Mesenchymal stem cell (in vitro differentiated cells and primary cell): ENCODE measurements around the gene DTD1.
A peak's percentile ranks its signal among the peaks of the same experiment; 100 is the strongest.

Experiments used
- DNase-seq: peaks from one replicate; pipeline ENCODE4 v3.0.0-alpha.2; 2013
- H2AFZ ChIP-seq: one replicate; pipeline ENCODE4 v1.6.1; 2013; ENCODE audit warnings: low read depth, mild to moderate bottlenecking, control low read depth, inconsistent platforms, low read length, moderate library complexity
- H2AK5ac ChIP-seq: 2 replicates; pipeline ENCODE4 v1.6.1; 2013; ENCODE audit warnings: low read length, moderate library complexity, mild to moderate bottlenecking, inconsistent platforms; ENCODE audit not compliant: severe bottlenecking
- H2BK120ac ChIP-seq: one replicate; pipeline ENCODE4 v1.6.1; 2013; ENCODE audit warnings: low read depth, mild to moderate bottlenecking, inconsistent platforms, low read length, moderate library complexity
- H2BK12ac ChIP-seq, 2 experiments: one replicate each; pipeline ENCODE4 v1.6.1; 2013; ENCODE audit warnings: inconsistent platforms in 2 of 2, low read length in 2 of 2, mild to moderate bottlenecking in 2 of 2, moderate library complexity in 2 of 2, control low read depth in 1 of 2
- H2BK15ac ChIP-seq: one replicate; pipeline ENCODE4 v1.6.1; 2013; ENCODE audit warnings: mild to moderate bottlenecking, low read depth, inconsistent platforms; ENCODE audit not compliant: poor library complexity, severe bottlenecking
- H2BK5ac ChIP-seq: 2 replicates; pipeline ENCODE4 v1.6.1; 2013; ENCODE audit warnings: low read depth, mild to moderate bottlenecking, low read length, control low read depth, inconsistent platforms; ENCODE audit not compliant: poor library complexity, severe bottlenecking
- H3K14ac ChIP-seq, 2 experiments: one replicate each; pipeline ENCODE4 v1.6.1; 2013; ENCODE audit warnings: inconsistent platforms in 2 of 2, low read length in 2 of 2, control low read depth in 1 of 2, mild to moderate bottlenecking in 1 of 2, moderate library complexity in 1 of 2
- H3K18ac ChIP-seq, 2 experiments: one replicate each; pipeline ENCODE4 v1.6.1; 2013; ENCODE audit warnings: inconsistent platforms in 2 of 2, low read length in 2 of 2, control low read depth in 1 of 2, low read depth in 1 of 2, mild to moderate bottlenecking in 1 of 2
- H3K23ac ChIP-seq, 2 experiments: one replicate each; pipeline ENCODE4 v1.6.1; 2013; ENCODE audit warnings: inconsistent platforms in 2 of 2, low read length in 2 of 2, mild to moderate bottlenecking in 2 of 2, moderate library complexity in 2 of 2, control low read depth in 1 of 2
- H3K27ac ChIP-seq: 2 replicates; pipeline ENCODE4 v1.5.1; 2013; ENCODE audit warnings: mild to moderate bottlenecking, moderate library complexity, low read length, control low read depth, inconsistent platforms; ENCODE audit not compliant: poor library complexity, severe bottlenecking
- H3K27me3 ChIP-seq, 2 experiments: 2 replicates each; pipeline versions ENCODE4 v1.6.1 to v1.7.0; 2013; ENCODE audit warnings: low read length in 2 of 2, mild to moderate bottlenecking in 2 of 2, moderate library complexity in 2 of 2, control low read depth in 1 of 2, inconsistent platforms in 1 of 2; ENCODE audit not compliant: control insufficient read depth in 1 of 2, insufficient read depth in 1 of 2
- H3K36me3 ChIP-seq, 2 experiments: 2 replicates each; pipeline versions ENCODE4 v1.6.1 to v1.7.0; 2013; ENCODE audit warnings: low read length in 2 of 2, control low read depth in 1 of 2, inconsistent platforms in 1 of 2, low read depth in 1 of 2, mild to moderate bottlenecking in 1 of 2; ENCODE audit not compliant: insufficient read depth in 2 of 2, control insufficient read depth in 1 of 2
- H3K4ac ChIP-seq, 2 experiments: one replicate each; pipeline ENCODE4 v1.6.1; 2013; ENCODE audit warnings: inconsistent platforms in 2 of 2, low read length in 2 of 2, mild to moderate bottlenecking in 2 of 2, moderate library complexity in 2 of 2, control low read depth in 1 of 2, low read depth in 1 of 2
- H3K4me1 ChIP-seq: 2 replicates; pipeline ENCODE4 v1.6.1; 2013; ENCODE audit warnings: low read depth, low read length, control low read depth; ENCODE audit not compliant: control insufficient read depth, insufficient read depth
- H3K4me2 ChIP-seq: 2 replicates; pipeline ENCODE4 v1.6.1; 2013; ENCODE audit warnings: low read length, mild to moderate bottlenecking, inconsistent platforms; ENCODE audit not compliant: poor library complexity, severe bottlenecking
- H3K4me3 ChIP-seq, 2 experiments: 2 replicates each; pipeline versions ENCODE4 v1.5.1 to v1.7.0; 2013; ENCODE audit warnings: low read length in 2 of 2, mild to moderate bottlenecking in 2 of 2, control low read depth in 1 of 2, low read depth in 1 of 2; ENCODE audit not compliant: insufficient read depth in 1 of 2
- H3K79me1 ChIP-seq: replicated peaks from 2 replicates; pipeline ENCODE4 v1.6.1; 2013; ENCODE audit warnings: mild to moderate bottlenecking, control low read depth, low read length, inconsistent platforms; ENCODE audit not compliant: poor library complexity, severe bottlenecking
- H3K9ac ChIP-seq: 2 replicates; pipeline ENCODE4 v1.7.0; 2013; ENCODE audit warnings: mild to moderate bottlenecking, low read length, moderate library complexity
- H3K9me3 ChIP-seq: 2 replicates; pipeline ENCODE4 v1.7.0; 2013; ENCODE audit warnings: mild to moderate bottlenecking, low read length; ENCODE audit not compliant: control insufficient read depth
- H4K8ac ChIP-seq: one replicate; pipeline ENCODE4 v1.6.1; 2013; ENCODE audit warnings: inconsistent platforms, mild to moderate bottlenecking, low read length, moderate library complexity
- H4K91ac ChIP-seq: one replicate; pipeline ENCODE4 v1.6.1; 2013; ENCODE audit warnings: mild to moderate bottlenecking, low read length, inconsistent platforms
- WGBS: methylation state at CpG from one replicate; pipeline ENCODE4 v1.1.7; 2013; ENCODE audit warnings: mixed read lengths; 5-methylcytosine and 5-hydroxymethylcytosine counted together

The DTD1 gene

GRCh38 chr20:18695175-18695574 lies 107.3 kb downstream of the DTD1 start:
- WGBS = 85% methylated on average over 2 of the region's 5 CpGs
- DNase-seq = no peak
- Histone ChIP-seq H3K18ac (no peak overlapping the region), H2AK5ac (no peak overlapping the region), H3K36me3 (no peaks in the 10 kb centered on the region), H2BK12ac (no peak overlapping the region), H3K9me3 (no peaks in the 10 kb centered on the region), H3K9ac (no peak overlapping the region), H3K4me2 (no peak overlapping the region), H4K8ac (no peak overlapping the region), H2AFZ (no peak overlapping the region), H3K4me3 (no peak overlapping the region), H3K79me1 (peaks cover 5% of the 10 kb centered on the region), H4K91ac (no peak overlapping the region), H2BK15ac (no peak overlapping the region), H3K4ac (no peak overlapping the region), H3K27me3 (no peaks in the 10 kb centered on the region), H2BK5ac (no peak overlapping the region), H2BK120ac (no peak overlapping the region), H3K23ac (no peak overlapping the region), H3K14ac (no peak overlapping the region), H3K4me1 (no peaks in the 10 kb centered on the region), H3K27ac (no peak overlapping the region)

- DNase-seq = no peak
- H3K27ac ChIP-seq = no peak overlapping the region
- H3K79me1 ChIP-seq = peaks cover 14% of the 10 kb centered on the region
- H2BK5ac ChIP-seq = no peak overlapping the region
- H4K8ac ChIP-seq = no peak overlapping the region
- no peak overlapping the region for H2AFZ ChIP-seq
- no peak overlapping the region for H2AK5ac ChIP-seq
- no peaks in the 10 kb centered on the region for H3K36me3 ChIP-seq
- H3K4me3 ChIP-seq = no peak overlapping the region
- H2BK120ac ChIP-seq = no peak overlapping the region
- H3K27me3 ChIP-seq = no peaks in the 10 kb centered on the region
- H3K9me3 ChIP-seq = no peaks in the 10 kb centered on the region
- no peak overlapping the region for H3K4ac ChIP-seq
- no peak overlapping the region for H3K14ac ChIP-seq
- H3K9ac ChIP-seq = no peak overlapping the region
- 95% methylated on average over 4 of the region's 4 CpGs for WGBS
- no peak overlapping the region for H3K4me2 ChIP-seq
- H3K18ac ChIP-seq = no peak overlapping the region
- no peak overlapping the region for H4K91ac ChIP-seq
- no peak overlapping the region for H2BK12ac ChIP-seq
- no peaks in the 10 kb centered on the region for H3K4me1 ChIP-seq
- H2BK15ac ChIP-seq = no peak overlapping the region
- no peak overlapping the region for H3K23ac ChIP-seq
These were observed 111.0 kb downstream of the DTD1 start for GRCh38 chr20:18698735-18699380.

- H3K27me3 ChIP-seq = no peaks in the 10 kb centered on the region
- H2BK5ac ChIP-seq = no peak overlapping the region
- no peak overlapping the region for H2BK12ac ChIP-seq
- no peak overlapping the region for H4K91ac ChIP-seq
- no peak overlapping the region for H4K8ac ChIP-seq
- no peak overlapping the region for H3K4me3 ChIP-seq
- no peak overlapping the region for H3K23ac ChIP-seq
- H3K9ac ChIP-seq = no peak overlapping the region
- H3K36me3 ChIP-seq = no peaks in the 10 kb centered on the region
- H3K14ac ChIP-seq = no peak overlapping the region
- H3K9me3 ChIP-seq = no peaks in the 10 kb centered on the region
- H3K4ac ChIP-seq = no peak overlapping the region
- no peak overlapping the region for H2AFZ ChIP-seq
- no peak overlapping the region for H2BK15ac ChIP-seq
- DNase-seq = no peak
- no peak overlapping the region for H3K18ac ChIP-seq
- peaks cover 18% of the 10 kb centered on the region for H3K79me1 ChIP-seq
- no peak overlapping the region for H2AK5ac ChIP-seq
- H3K4me1 ChIP-seq = peaks cover 7% of the 10 kb centered on the region
- H3K27ac ChIP-seq = no peak overlapping the region
- WGBS = 90% methylated on average over 2 of the region's 3 CpGs
- H2BK120ac ChIP-seq = no peak overlapping the region
- no peak overlapping the region for H3K4me2 ChIP-seq
These were observed 114.1 kb downstream of the DTD1 start for GRCh38 chr20:18701969-18702368.

GRCh38 chr20:18702736-18703135 lies 114.9 kb downstream of the DTD1 start:
- Histone ChIP-seq H3K27me3 (no peaks in the 10 kb centered on the region), H3K23ac (no peak overlapping the region)

More at GRCh38 chr20:18702736-18703135, 114.9 kb downstream of the DTD1 start:
- no peak overlapping the region for H2AFZ ChIP-seq
- no peaks in the 10 kb centered on the region for H3K9me3 ChIP-seq
- no peak overlapping the region for H2AK5ac ChIP-seq
- H3K4me2 ChIP-seq = no peak overlapping the region
- H3K9ac ChIP-seq = peak overlapping the region; percentile 52
- no peak overlapping the region for H2BK5ac ChIP-seq
- H3K4me1 ChIP-seq = peaks cover 13% of the 10 kb centered on the region
- 70% methylated on average over 2 of the region's 3 CpGs for WGBS
- no peak overlapping the region for H3K27ac ChIP-seq
- no peak overlapping the region for H2BK15ac ChIP-seq
- no peak overlapping the region for H2BK12ac ChIP-seq
- H3K36me3 ChIP-seq = no peaks in the 10 kb centered on the region
- H3K4me3 ChIP-seq = no peak overlapping the region
- peaks cover 24% of the 10 kb centered on the region for H3K79me1 ChIP-seq
- H2BK120ac ChIP-seq = no peak overlapping the region
- no peak overlapping the region for H4K91ac ChIP-seq
- no peak overlapping the region for H4K8ac ChIP-seq
- no peak for DNase-seq
- no peak overlapping the region for H3K18ac ChIP-seq
- H3K14ac ChIP-seq = no peak overlapping the region
- H3K4ac ChIP-seq = no peak overlapping the region
